ENCODE measurements around the gene PTPN11.
"Not testable (repeated sequence)": the region's sequence is repeated elsewhere in the genome, so short reads cannot be mapped to it uniquely, and the experiment has no call there.

The PTPN11 gene

GRCh38 chr12:112409906-112410244 is 8.9 kb upstream of the PTPN11 start:
- DNase-seq = no peak

- no peak for DNase-seq
Observed at GRCh38 chr12:112413855-112414625, 4.7 kb upstream of the PTPN11 start.

- not testable (repeated sequence) for DNase-seq
Observed at GRCh38 chr12:112415457-112415856, 3.3 kb upstream of the PTPN11 start.

- DNase-seq = no peak
Observed at GRCh38 chr12:112418273-112418607, 507 bp upstream of the PTPN11 start.

GRCh38 chr12:112419297-112420133 is 768 bp downstream of the PTPN11 start:
- DNase-seq = no peak

- no peak for DNase-seq
Observed at GRCh38 chr12:112420740-112421139, 2.0 kb downstream of the PTPN11 start.

- DNase-seq = no peak
Observed at GRCh38 chr12:112421363-112421762, 2.6 kb downstream of the PTPN11 start.

- DNase-seq = no peak
Observed at GRCh38 chr12:112422531-112422930, 3.8 kb downstream of the PTPN11 start.

GRCh38 chr12:112424126-112424525 is 5.4 kb downstream of the PTPN11 start:
- no peak for DNase-seq

- DNase-seq = no peak
Observed at GRCh38 chr12:112425582-112426382, 7.0 kb downstream of the PTPN11 start.

GRCh38 chr12:112427760-112428159 is 9.0 kb downstream of the PTPN11 start:
- DNase-seq = no peak

GRCh38 chr12:112430929-112431328 is 12.2 kb downstream of the PTPN11 start:
- DNase-seq = no peak

GRCh38 chr12:112431965-112432364 is 13.2 kb downstream of the PTPN11 start:
- no peak for DNase-seq

GRCh38 chr12:112433551-112433950 is 14.8 kb downstream of the PTPN11 start:
- no peak for DNase-seq

GRCh38 chr12:112438645-112439044 is 19.9 kb downstream of the PTPN11 start:
- DNase-seq = not testable (repeated sequence)

GRCh38 chr12:112439769-112440168 is 21.0 kb downstream of the PTPN11 start:
- DNase-seq = no peak

GRCh38 chr12:112440653-112441052 is 21.9 kb downstream of the PTPN11 start:
- DNase-seq = not testable (repeated sequence)

- no peak for DNase-seq
Observed at GRCh38 chr12:112443916-112444315, 25.2 kb downstream of the PTPN11 start.

- no peak for DNase-seq
Observed at GRCh38 chr12:112446008-112446725, 27.4 kb downstream of the PTPN11 start.

GRCh38 chr12:112447106-112447505 is 28.4 kb downstream of the PTPN11 start:
- DNase-seq = no peak

- DNase-seq = not testable (repeated sequence)
Observed at GRCh38 chr12:112448165-112448564, 29.4 kb downstream of the PTPN11 start.

- DNase-seq = no peak
Observed at GRCh38 chr12:112450725-112451124, 32.0 kb downstream of the PTPN11 start.

- no peak for DNase-seq
Observed at GRCh38 chr12:112456029-112456428, 37.3 kb downstream of the PTPN11 start.
